IPS-18c (cell line): ENCODE data around the gene A2M.

Experiments used
- H3K4me3 ChIP-seq: 2 replicates; pipeline ENCODE4 v1.7.0; 2013; ENCODE audit warnings: low read depth, mild to moderate bottlenecking, low read length, moderate library complexity; ENCODE audit not compliant: insufficient read depth
- H3K9me3 ChIP-seq: one replicate; pipeline ENCODE4 v1.6.1; 2013; ENCODE audit warnings: mild to moderate bottlenecking, low read length, moderate library complexity; ENCODE audit not compliant: control insufficient read depth, insufficient read depth

Gene A2M

DNA sequence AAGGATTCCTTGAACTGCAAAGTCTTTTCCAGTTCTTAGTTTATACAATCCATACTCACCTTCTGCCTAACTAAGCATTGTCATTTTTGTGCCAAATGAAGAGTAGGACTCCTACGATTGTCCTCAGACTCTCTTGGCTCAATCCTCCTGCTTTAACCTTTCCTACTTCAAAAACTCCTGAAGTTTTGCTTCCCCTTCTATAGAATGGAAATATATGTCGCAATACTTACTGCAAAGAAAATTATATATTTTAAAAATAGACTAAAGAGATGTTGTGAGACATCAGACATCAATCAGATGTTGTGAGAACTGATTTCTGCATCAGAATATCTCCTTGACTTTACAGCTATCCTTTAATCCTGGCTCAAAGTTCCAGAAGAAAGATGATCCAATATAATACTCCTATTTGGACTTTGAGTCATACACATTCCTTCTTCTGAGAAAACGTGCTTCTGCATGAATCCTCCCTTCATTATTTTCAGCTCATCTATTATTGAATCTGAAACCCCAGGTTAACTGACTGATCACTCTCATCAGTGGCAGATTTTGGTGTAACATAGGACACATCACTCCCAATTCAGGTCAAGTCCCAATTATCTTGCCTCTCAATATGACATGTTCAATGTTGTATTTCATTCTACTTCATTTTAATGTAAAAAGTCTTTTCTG is 48.8 kb downstream of the A2M start:
- Histone ChIP-seq H3K4me3 (no peak overlapping the region), H3K9me3 (no peaks in the 10 kb centered on the region)

DNA sequence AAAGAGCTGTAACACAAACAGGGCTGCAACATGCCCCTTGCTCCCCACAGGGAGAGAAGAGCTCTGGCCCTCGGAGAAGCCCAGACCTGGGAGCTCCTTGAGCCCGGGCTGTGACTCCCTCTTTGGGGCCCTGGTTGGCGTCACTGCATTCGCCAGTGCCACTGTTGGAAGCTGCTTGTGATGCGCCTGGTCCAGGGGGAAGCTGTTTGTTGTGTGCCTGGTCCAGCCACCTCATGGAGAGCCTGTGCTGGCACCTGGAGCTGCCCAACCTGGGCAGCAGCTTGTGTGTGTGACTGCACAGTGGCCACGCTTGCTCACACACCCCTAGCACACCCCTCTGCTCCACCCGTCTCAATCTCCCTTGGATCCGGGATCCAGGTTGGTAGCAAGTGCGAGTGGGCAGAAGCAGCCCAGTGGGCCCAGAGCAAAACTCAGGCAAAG is 49.5 kb downstream of the A2M start:
- Histone ChIP-seq H3K9me3 (no peaks in the 10 kb centered on the region), H3K4me3 (no peak overlapping the region)

DNA sequence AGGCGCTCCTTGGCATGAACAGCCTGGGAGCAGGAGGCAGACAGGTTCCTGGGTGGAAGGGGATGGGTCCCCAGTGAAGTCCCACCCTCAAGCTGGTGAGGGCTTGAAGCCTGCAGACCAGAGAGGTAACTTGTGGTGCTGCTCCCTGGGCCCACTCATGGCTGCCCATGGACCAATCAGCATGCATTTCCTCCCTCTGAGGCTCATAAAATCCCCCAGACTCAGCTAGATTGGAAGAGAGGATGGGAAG is 50.2 kb downstream of the A2M start:
- H3K9me3 ChIP-seq: no peaks in the 10 kb centered on the region
- peak overlapping the region; percentile 42; the same call in 1 of the 2 replicates for H3K4me3 ChIP-seq

DNA sequence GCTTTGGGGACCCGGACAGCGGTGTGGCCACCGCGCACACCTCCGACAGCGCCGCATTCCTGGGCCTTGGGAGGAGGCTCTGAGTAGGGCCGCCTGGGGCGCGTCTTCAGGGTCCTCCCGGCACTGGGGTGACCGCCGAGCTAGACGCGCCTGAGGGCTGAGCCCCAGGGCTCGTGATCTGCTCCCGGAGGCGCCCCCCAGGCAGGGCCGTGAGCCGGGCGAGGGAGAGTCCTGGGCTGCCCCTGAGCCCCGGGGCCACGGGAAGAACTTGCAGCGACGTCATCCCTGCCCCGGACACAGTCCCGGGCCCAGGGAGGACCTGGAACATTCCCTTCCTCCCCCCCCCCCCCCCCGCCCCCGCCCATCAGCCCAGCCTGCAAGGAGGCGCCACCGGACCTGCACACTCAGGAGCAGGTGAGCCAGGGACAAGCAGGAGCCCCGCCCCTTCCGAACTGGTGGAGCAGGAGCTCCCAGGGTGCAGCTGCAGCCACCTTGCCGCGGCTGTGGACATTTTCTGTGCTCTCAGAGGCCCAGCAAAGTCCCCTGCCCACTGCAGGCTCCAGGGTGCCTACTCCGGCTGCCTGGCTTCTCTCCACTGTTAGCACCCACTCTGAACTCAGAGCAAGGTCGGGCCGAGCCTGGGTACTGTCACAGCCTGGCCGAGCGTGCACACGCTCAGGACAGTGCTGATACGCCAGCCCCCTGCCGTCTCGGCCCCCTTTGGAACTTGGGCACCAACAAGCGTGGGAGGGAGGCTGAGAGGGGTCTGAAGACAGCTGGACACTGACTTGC is 50.7 kb downstream of the A2M start:
- no peaks in the 10 kb centered on the region for H3K9me3 ChIP-seq
- H3K4me3 ChIP-seq: peak overlapping the region; percentile 94

DNA sequence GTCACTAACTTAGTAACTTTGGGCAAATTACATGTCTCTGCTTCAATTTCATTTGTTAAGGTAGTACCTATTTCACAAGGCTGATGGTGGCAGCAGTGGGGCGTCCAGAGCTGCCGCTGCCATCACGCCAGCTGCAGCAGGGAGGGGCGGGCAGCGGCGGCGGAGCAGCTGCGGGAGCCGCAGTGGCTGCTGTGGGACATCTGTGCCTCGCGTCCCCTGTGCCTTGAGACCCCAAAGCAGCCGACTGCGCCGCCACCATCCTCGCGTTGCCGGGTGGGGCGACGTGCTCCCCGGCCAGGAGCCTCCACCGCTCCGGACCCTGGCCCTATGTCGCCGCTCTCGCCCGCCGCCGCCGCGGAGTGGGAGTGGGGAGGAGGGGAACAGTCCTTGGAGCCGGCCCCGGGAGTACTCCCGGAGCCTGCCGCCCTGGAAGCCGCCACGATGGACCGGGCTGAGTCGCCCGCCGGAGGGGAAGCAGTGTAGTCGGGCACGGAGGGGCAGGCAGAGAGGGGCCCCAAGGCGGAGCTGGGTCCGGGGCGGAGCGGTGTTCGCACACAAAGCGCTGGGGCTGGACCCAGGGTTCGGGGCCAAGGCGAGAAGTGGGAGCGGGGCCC is 51.4 kb downstream of the A2M start:
- H3K4me3 ChIP-seq: peak overlapping the region; percentile 94

DNA sequence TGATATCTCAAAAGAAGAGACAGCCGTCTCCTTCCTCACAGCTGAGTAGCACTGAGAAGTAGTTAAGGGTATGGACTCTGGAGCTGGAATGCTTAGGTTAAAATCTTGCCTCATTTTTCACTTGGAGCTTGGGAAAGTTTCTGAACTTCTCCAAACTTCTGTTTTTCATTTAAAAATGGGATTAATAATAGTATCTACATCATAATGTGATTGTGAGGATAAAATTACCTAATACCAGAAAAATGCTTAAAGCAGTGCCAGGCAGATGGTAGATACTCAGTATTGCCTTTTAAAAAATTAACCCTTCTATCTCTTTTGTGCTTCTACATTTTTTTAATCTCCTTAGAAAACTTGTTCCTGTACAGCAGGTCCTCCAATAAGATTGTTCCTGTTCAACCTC is 63.1 kb downstream of the A2M start:
- no peak overlapping the region for H3K4me3 ChIP-seq
- no peaks in the 10 kb centered on the region for H3K9me3 ChIP-seq

More for the DNA sequence above, 51.4 kb downstream of the A2M start:
- H3K9me3 ChIP-seq: no peaks in the 10 kb centered on the region

DNA sequence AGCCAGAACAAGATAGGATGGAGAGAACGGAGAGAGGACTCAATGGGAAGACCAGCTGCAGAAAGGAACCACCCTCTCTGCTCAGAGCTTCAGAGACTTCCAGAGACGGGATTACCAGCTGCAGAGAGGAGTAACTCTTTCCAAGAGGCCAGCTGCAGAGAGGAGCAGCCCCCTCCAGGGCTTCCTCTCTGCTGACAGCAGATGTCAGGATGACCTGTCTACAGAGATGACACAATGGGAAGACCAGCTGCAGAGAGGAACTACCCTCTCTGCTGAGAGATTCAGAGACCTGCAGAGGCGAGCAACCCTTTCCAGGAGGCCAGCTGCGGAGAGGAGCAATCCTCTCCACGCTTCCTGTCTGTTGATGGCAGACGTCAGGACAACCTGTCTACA is 64.6 kb downstream of the A2M start:
- H3K9me3 ChIP-seq: no peaks in the 10 kb centered on the region
- H3K4me3 ChIP-seq: no peak overlapping the region

DNA sequence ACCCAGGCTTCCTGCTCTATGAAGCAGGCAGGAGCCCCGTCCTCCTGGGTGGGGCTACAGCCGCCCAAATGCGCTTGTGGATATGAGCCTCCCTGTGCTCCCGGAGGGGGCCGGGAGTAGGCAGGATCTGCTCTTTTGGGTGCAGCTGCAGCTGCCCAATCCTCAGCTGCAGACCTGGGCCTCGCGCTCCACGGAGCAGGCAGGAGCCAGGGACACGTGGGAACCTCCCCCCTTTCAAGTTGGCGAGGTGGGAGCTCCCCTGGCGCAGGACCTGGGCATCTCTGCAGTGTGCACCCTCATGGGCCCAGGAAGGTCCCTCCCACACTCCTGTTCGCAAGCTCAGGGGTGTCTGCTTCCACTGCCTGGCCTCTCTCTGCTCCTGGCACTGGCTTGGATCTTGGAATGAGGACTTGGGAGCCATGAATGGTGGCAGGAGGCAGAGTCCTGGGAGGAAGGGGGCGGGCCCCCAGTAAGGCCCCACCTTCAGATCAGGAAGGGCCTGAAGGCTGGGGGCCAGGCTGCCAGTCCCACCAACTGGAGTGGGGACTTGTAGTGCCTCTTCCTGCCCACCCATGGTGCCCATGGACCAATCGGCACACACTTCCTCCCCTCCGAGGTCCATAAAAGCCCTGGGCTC is 65.1 kb downstream of the A2M start:
- Histone ChIP-seq H3K9me3 (no peaks in the 10 kb centered on the region), H3K4me3 (no peak overlapping the region)

DNA sequence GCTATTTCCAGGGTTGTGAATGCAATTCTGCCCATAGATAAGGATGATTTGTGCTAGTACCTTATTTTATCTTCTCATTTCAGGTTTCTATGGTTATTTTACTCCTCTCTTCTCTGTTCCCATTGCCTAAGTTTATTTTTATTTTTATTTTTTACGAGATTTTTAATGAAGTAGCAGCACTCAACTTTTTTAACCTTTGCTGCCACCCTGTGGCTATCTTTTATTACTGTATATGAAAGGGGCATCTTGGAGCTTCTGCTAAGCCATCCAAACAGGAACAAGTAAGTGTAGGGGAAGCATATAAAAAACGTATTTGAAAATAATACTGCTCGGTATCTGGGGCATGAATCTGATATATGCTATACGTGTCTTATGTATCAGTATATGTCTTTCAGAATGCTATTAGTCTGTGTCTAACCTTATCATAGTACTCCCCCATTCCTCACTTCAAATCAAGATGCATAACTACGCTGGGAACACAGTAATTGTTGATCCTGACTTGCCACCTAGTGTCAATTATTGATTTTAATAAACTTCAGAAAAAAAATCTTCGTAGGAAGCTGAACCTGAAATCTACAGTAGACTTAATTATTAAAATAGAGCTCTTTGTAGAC is 66.1 kb downstream of the A2M start:
- Histone ChIP-seq H3K4me3 (no peak overlapping the region), H3K9me3 (no peaks in the 10 kb centered on the region)

DNA sequence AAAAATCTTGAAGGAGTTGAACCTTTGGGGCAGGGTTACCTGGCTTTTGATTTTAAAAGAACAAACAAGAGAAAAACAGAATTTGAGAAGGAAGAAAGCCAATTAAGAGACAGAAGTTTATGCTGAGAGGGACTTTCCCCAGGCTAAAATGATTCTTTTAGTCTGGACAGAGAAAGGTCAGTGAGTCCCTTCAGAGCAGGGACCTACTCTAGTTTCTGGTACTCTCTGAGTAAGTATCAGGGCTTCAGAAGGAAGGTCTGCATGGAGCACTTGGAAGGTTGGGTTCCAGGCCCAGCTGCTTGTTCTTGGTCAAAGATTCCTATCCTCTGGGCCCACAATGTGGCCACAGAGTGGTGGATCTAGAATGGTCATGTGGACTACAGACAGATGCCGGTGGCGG is 66.8 kb downstream of the A2M start:
- Histone ChIP-seq H3K4me3 (no peak overlapping the region), H3K9me3 (no peaks in the 10 kb centered on the region)

DNA sequence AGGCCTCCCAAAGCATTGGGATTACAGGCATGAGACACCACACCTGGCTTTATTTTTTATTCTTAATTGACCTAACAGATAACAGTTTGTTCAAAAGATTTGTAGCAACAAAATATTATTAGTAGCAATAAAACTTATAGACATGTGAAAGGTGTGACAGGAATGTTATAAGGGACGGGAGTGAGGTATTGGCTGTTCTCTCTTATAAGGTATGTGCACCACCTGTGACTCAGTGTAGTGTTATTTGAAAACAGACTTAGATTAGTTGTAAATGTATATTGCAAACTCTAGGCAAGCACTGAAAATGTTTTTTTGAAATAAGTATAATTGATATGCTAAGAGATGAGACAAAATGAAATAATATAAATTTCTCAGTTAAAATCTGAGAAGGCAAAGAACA is 68.6 kb downstream of the A2M start:
- no peaks in the 10 kb centered on the region for H3K9me3 ChIP-seq
- H3K4me3 ChIP-seq: no peak overlapping the region

DNA sequence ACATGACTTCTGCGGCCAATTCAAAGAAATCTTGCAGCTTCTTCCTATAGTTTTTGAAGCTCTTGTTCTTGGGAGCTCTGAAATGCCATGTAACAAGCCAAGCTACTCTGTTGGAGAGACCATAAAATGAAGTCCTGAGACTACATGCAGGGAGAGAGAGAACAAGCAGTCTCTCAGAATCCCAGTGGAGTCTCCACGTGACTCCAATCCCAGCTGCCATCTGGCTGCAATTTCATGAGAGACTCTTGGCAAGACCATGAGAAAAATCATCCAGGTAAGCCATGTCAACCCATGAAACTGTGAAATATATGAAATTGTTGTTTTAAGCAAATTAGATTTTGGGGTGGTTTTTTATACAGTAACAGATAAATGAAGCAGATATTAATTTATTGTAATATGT is 72.0 kb downstream of the A2M start:
- H3K9me3 ChIP-seq: no peaks in the 10 kb centered on the region
- no peak overlapping the region for H3K4me3 ChIP-seq

DNA sequence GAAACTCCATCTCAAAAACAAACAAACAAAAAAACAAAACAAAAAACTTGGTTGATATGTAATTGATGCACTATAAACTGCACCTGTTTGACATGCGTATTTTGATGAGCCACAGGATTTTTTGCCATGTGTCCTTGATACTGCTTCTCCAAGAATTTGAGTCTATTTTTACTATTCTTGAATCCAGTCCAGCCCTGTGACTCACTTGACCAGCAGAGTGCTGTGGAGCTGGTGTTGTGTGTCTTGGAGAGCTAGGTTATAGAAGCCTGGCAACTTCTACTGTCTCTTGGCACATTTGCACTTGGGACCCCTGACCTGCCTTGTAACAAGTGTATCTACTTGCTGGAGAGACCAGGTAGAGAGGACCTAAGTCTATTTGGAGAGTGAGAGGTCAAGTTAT is 74.4 kb downstream of the A2M start:
- Histone ChIP-seq H3K9me3 (no peaks in the 10 kb centered on the region), H3K4me3 (no peak overlapping the region)

DNA sequence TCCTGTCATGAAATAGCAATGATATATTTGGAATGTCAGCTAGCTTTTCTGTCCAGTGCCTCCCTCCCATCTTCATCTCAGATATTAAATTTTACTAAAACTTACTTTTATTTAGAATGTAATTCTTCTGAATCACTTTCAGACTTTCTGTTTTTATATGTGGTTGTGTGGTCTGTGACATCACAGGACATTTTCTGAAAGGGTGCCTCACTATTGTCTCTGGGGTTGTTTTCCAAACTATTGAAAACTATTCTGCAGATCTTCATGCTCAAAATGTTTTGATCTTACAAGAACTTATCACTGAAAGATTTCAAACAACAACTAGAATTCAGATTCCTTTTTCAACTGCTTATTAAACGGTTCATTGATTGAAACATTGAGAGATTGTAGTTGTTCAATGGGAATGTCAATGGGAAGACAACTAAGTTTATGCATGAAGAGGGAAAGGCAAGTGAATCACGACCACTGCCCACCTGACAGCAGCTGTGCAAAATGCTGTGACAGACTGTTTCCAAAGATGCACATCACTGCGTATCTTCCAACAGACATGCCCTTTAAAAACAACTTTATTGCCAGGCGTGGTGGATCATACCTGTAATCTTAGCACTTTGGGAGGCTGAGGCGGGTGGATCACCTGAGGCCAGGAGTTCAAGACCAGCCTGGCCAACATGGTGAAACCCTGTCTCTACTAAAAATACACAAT is 75.1 kb downstream of the A2M start:
- Histone ChIP-seq H3K4me3 (no peak overlapping the region), H3K9me3 (no peaks in the 10 kb centered on the region)

DNA sequence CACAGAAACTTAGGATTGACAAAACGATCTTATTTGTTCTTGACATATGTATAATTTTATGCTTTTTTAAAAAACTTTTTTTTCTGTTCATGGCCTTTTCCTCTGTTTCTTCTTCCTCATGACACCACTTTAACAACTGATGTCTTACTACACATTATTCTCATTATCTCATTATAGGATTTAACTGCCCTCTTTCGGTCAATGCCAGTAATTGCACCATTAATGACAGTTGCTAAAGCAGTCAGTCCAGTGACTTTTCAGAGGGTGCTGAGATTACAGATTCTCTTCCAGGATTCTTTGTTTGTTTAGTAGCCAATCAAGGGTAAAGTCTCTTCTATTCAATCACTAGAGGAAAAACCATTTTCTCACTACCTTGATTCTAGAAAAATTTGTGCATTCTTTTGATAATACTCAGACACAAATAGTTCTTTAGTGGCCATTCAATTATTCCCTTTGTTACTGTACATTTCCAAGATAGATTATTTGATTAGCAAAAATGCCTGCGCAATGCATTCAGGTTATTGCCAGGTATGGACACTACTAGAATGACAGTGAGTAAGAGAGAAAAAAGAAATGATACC is 76.2 kb downstream of the A2M start:
- no peaks in the 10 kb centered on the region for H3K9me3 ChIP-seq
- H3K4me3 ChIP-seq: no peak overlapping the region

DNA sequence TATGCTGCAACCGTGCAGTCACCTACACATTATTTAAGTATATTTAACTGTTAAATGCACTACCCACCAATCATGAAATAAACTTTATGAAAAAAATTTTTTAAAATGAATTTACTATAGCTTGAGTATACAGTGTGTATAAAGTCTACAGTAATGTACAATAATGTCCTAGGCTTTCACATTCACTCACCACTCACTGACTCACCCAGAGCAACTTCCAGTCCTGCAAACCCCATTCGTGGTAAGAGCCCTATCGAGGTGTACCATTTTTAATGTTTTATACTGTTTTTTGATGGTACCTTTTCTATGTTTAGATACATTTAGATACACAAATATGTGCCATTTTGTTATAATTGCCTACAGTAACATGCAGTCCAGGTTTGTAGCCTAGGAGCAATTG is 78.3 kb downstream of the A2M start:
- H3K4me3 ChIP-seq: no peak overlapping the region
- no peaks in the 10 kb centered on the region for H3K9me3 ChIP-seq

DNA sequence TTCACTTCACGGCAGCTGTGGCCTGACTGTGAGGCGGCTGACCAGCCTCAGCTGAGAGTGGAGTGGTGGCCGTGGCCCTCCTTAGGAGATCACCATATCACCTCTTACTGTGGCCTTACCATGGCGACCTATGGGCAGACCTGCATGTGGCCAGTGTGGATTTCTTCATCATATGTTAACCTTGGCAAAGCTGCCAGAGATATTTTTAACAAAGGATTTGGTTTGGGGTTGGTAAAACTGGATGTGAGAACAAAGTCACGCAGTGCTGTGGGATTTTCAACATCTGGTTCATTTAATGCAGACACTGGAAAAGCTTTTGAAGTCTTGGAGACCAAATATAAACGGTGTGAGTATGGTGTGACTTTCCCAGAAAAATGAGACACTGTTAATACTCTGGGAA is 79.5 kb downstream of the A2M start:
- H3K9me3 ChIP-seq: no peaks in the 10 kb centered on the region
- no peak overlapping the region for H3K4me3 ChIP-seq
